IPS-18a (cell line): ENCODE results near the gene CHAF1A.

Experiments
- H3K27ac ChIP-seq: one replicate; pipeline ENCODE4 v1.5.1; 2013; ENCODE audit warnings: low read length
- H3K27me3 ChIP-seq: one replicate; pipeline ENCODE4 v1.6.1; 2013; ENCODE audit warnings: mild to moderate bottlenecking, low read length; ENCODE audit not compliant: control insufficient read depth, insufficient read depth
- H3K36me3 ChIP-seq: one replicate; pipeline ENCODE4 v1.6.1; 2013; ENCODE audit warnings: low read depth, low read length; ENCODE audit not compliant: control insufficient read depth
- H3K4me1 ChIP-seq: one replicate; pipeline ENCODE4 v1.6.1; 2013; ENCODE audit warnings: low read depth, low read length; ENCODE audit not compliant: control insufficient read depth
- H3K4me3 ChIP-seq: one replicate; pipeline ENCODE4 v1.5.1; 2013; ENCODE audit warnings: low read length
- H3K9ac ChIP-seq: one replicate; pipeline ENCODE4 v1.6.1; 2013; ENCODE audit warnings: mild to moderate bottlenecking, low read length, moderate library complexity
- H3K9me3 ChIP-seq: one replicate; pipeline ENCODE4 v1.6.1; 2013; ENCODE audit warnings: low read depth, low read length; ENCODE audit not compliant: control insufficient read depth

Gene CHAF1A

GRCh38 chr19:4428326-4428975 lies 26.0 kb downstream of the CHAF1A start:
- no peak overlapping the region for H3K27ac ChIP-seq
- H3K4me1 ChIP-seq: no peaks in the 10 kb centered on the region
- H3K36me3 ChIP-seq: peaks cover 78% of the 10 kb centered on the region
- H3K9ac ChIP-seq: no peak overlapping the region
- no peak overlapping the region for H3K4me3 ChIP-seq
- no peaks in the 10 kb centered on the region for H3K9me3 ChIP-seq
- no peaks in the 10 kb centered on the region for H3K27me3 ChIP-seq

- H3K9ac ChIP-seq: no peak overlapping the region
- H3K36me3 ChIP-seq: peaks cover 77% of the 10 kb centered on the region
- H3K4me3 ChIP-seq: no peak overlapping the region
- no peak overlapping the region for H3K27ac ChIP-seq
- H3K9me3 ChIP-seq: no peaks in the 10 kb centered on the region
- no peaks in the 10 kb centered on the region for H3K27me3 ChIP-seq
- H3K4me1 ChIP-seq: no peaks in the 10 kb centered on the region
Observed at GRCh38 chr19:4429256-4429655, 26.8 kb downstream of the CHAF1A start.

- Histone ChIP-seq H3K36me3 (peaks cover 79% of the 10 kb centered on the region), H3K4me3 (no peak overlapping the region), H3K4me1 (no peaks in the 10 kb centered on the region), H3K27ac (no peak overlapping the region), H3K27me3 (no peaks in the 10 kb centered on the region), H3K9me3 (no peaks in the 10 kb centered on the region), H3K9ac (no peak overlapping the region)
Observed at GRCh38 chr19:4429771-4430171, 27.3 kb downstream of the CHAF1A start.

- peaks cover 75% of the 10 kb centered on the region for H3K36me3 ChIP-seq
Observed at GRCh38 chr19:4430760-4431159, 28.3 kb downstream of the CHAF1A start.

GRCh38 chr19:4431296-4431695 lies 28.9 kb downstream of the CHAF1A start:
- no peaks in the 10 kb centered on the region for H3K4me1 ChIP-seq
- peaks cover 75% of the 10 kb centered on the region for H3K36me3 ChIP-seq
- H3K27me3 ChIP-seq: no peaks in the 10 kb centered on the region
- no peaks in the 10 kb centered on the region for H3K9me3 ChIP-seq
- no peak overlapping the region for H3K27ac ChIP-seq
- no peak overlapping the region for H3K4me3 ChIP-seq
- no peak overlapping the region for H3K9ac ChIP-seq

More at GRCh38 chr19:4430760-4431159, 28.3 kb downstream of the CHAF1A start:
- H3K4me3 ChIP-seq: no peak overlapping the region
- H3K4me1 ChIP-seq: no peaks in the 10 kb centered on the region
- no peak overlapping the region for H3K9ac ChIP-seq
- H3K9me3 ChIP-seq: no peaks in the 10 kb centered on the region
- no peak overlapping the region for H3K27ac ChIP-seq
- H3K27me3 ChIP-seq: no peaks in the 10 kb centered on the region

- no peak overlapping the region for H3K9ac ChIP-seq
- no peak overlapping the region for H3K4me3 ChIP-seq
- H3K27ac ChIP-seq: no peak overlapping the region
- no peaks in the 10 kb centered on the region for H3K27me3 ChIP-seq
- H3K36me3 ChIP-seq: peaks cover 82% of the 10 kb centered on the region
- no peaks in the 10 kb centered on the region for H3K9me3 ChIP-seq
- no peaks in the 10 kb centered on the region for H3K4me1 ChIP-seq
Observed at GRCh38 chr19:4431808-4432674, 29.6 kb downstream of the CHAF1A start.

- peaks cover 87% of the 10 kb centered on the region for H3K36me3 ChIP-seq
- H3K9ac ChIP-seq: no peak overlapping the region
- H3K9me3 ChIP-seq: no peaks in the 10 kb centered on the region
- no peaks in the 10 kb centered on the region for H3K27me3 ChIP-seq
- no peak overlapping the region for H3K27ac ChIP-seq
- H3K4me3 ChIP-seq: no peak overlapping the region
- no peaks in the 10 kb centered on the region for H3K4me1 ChIP-seq
Observed at GRCh38 chr19:4432918-4433506, 30.6 kb downstream of the CHAF1A start.

GRCh38 chr19:4434391-4434790 lies 32.0 kb downstream of the CHAF1A start:
- H3K9me3 ChIP-seq: no peaks in the 10 kb centered on the region
- H3K9ac ChIP-seq: no peak overlapping the region
- H3K36me3 ChIP-seq: peaks cover 83% of the 10 kb centered on the region
- no peak overlapping the region for H3K27ac ChIP-seq
- H3K4me1 ChIP-seq: no peaks in the 10 kb centered on the region
- H3K27me3 ChIP-seq: no peaks in the 10 kb centered on the region
- H3K4me3 ChIP-seq: no peak overlapping the region

GRCh38 chr19:4436231-4436630 lies 33.8 kb downstream of the CHAF1A start:
- Histone ChIP-seq H3K36me3 (peaks cover 79% of the 10 kb centered on the region), H3K9me3 (no peaks in the 10 kb centered on the region), H3K4me1 (no peaks in the 10 kb centered on the region), H3K27ac (no peak overlapping the region), H3K4me3 (no peak overlapping the region), H3K9ac (no peak overlapping the region), H3K27me3 (no peaks in the 10 kb centered on the region)

- H3K9ac ChIP-seq: no peak overlapping the region
- H3K27ac ChIP-seq: no peak overlapping the region
- H3K4me1 ChIP-seq: no peaks in the 10 kb centered on the region
- peaks cover 73% of the 10 kb centered on the region for H3K36me3 ChIP-seq
- H3K27me3 ChIP-seq: no peaks in the 10 kb centered on the region
- no peaks in the 10 kb centered on the region for H3K9me3 ChIP-seq
- no peak overlapping the region for H3K4me3 ChIP-seq
Observed at GRCh38 chr19:4437103-4437502, 34.7 kb downstream of the CHAF1A start.

- Histone ChIP-seq H3K4me3 (no peak overlapping the region), H3K27me3 (no peaks in the 10 kb centered on the region), H3K9me3 (no peaks in the 10 kb centered on the region), H3K9ac (no peak overlapping the region), H3K4me1 (no peaks in the 10 kb centered on the region), H3K36me3 (peaks cover 67% of the 10 kb centered on the region), H3K27ac (no peak overlapping the region)
Observed at GRCh38 chr19:4439243-4439642, 36.8 kb downstream of the CHAF1A start.
